Left ventricle myocardium inferior (tissue), 1 donor: Measurements from ENCODE around the gene ANKRD40CL. TPM values are rescaled to one million over a fixed set of nuclear protein-coding genes. Genes with fewer than 3 reads are reported as not detected.

Source experiments
- DNase-seq: peaks from one replicate; pipeline ENCODE4 v3.0.0-alpha.2; 2020
- H3K27ac ChIP-seq: fragments of 200-600 bp; replicated peaks from 2 replicates; pipeline ENCODE4 v1.8.0; 2021
- H3K27me3 ChIP-seq: fragments of 200-600 bp; 2 replicates; pipeline ENCODE4 v1.8.0; 2021; ENCODE audit warnings: low read depth
- H3K36me3 ChIP-seq: fragments of 200-600 bp; 2 replicates; pipeline ENCODE4 v1.8.0; 2021
- H3K4me1 ChIP-seq: fragments of 200-600 bp; 2 replicates; pipeline ENCODE4 v1.8.0; 2021
- H3K4me3 ChIP-seq: fragments of 200-600 bp; 2 replicates; pipeline ENCODE4 v1.8.0; 2021; ENCODE audit warnings: mild to moderate bottlenecking, moderate library complexity
- H3K9me3 ChIP-seq: fragments of 200-600 bp; replicated peaks from 2 replicates; pipeline ENCODE4 v1.8.0; 2021
- CTCF ChIP-seq: fragments of 200-600 bp; IDR thresholded peaks from 2 replicates; pipeline ENCODE4 v1.8.0; 2021; ENCODE audit warnings: antibody characterized with exemption, mild to moderate bottlenecking, borderline replicate concordance
- intact Hi-C: fragments of 100-400 bp; cut with micrococcal nuclease; formaldehyde crosslinking; loops from one replicate; pipeline ENCODE4 v1.11.0; 2022
- total RNA-seq: library from RNA; stranded (reverse); fragmentation: NEBNext Ultra II Directional; extraction: Animal tissue kit (Norgen Biotek cat#: 25700); gene quantifications from one replicate; pipeline ENCODE4 v1.2.1, GENCODE V29; 2021
- donor health status: DM: no; HTN: yes; CAD: no; lungs with severe emphysema.

Gene ANKRD40CL
- total RNA-seq, 1 donor from 2014 or later = not detected

GRCh38 chr17:50787106-50787505, 19.8 kb upstream of the ANKRD40CL start:
- Histone ChIP-seq H3K27ac (no peak overlapping the region), H3K36me3 (no peaks in the 10 kb centered on the region), H3K9me3 (no peaks in the 10 kb centered on the region), H3K4me1 (peaks cover 12% of the 10 kb centered on the region), H3K27me3 (no peaks in the 10 kb centered on the region), H3K4me3 (no peak overlapping the region)
- intact Hi-C loops = loop anchor here (10.0 kb wide), 1 partner anchor 168 kb away; no protein-coding TSS in a partner anchor
- DNase-seq = no peak
- TF ChIP-seq CTCF = no peak

- no peaks in the 10 kb centered on the region for H3K36me3 ChIP-seq
- peaks cover 12% of the 10 kb centered on the region for H3K4me1 ChIP-seq
- intact Hi-C loops = loop anchor here (2.0 to 10.0 kb wide), 2 partner anchors 57 to 169 kb away; no protein-coding TSS in a partner anchor
- no peak for TF ChIP-seq CTCF
- no peak for DNase-seq
- H3K4me3 ChIP-seq = no peak overlapping the region
- peak overlapping the region; percentile 46 for H3K27ac ChIP-seq
- H3K27me3 ChIP-seq = peaks cover 5% of the 10 kb centered on the region
- no peaks in the 10 kb centered on the region for H3K9me3 ChIP-seq
These were observed 18.7 kb upstream of the ANKRD40CL start for GRCh38 chr17:50785946-50786570.

- DNase-seq = no peak
- H3K9me3 ChIP-seq = no peaks in the 10 kb centered on the region
- H3K4me1 ChIP-seq = peaks cover 12% of the 10 kb centered on the region
- no peaks in the 10 kb centered on the region for H3K36me3 ChIP-seq
- no peak for TF ChIP-seq CTCF
- no peak overlapping the region for H3K27ac ChIP-seq
- intact Hi-C loops = loop anchor here (2.0 to 10.0 kb wide), 2 partner anchors 58 to 170 kb away; no protein-coding TSS in a partner anchor
- no peak overlapping the region for H3K4me3 ChIP-seq
- H3K27me3 ChIP-seq = peaks cover 5% of the 10 kb centered on the region
These were observed 17.8 kb upstream of the ANKRD40CL start for GRCh38 chr17:50785126-50785525.

- no peak for TF ChIP-seq CTCF
- Histone ChIP-seq H3K27me3 (peaks cover 5% of the 10 kb centered on the region), H3K9me3 (no peaks in the 10 kb centered on the region), H3K4me1 (peaks cover 12% of the 10 kb centered on the region), H3K4me3 (no peak overlapping the region), H3K36me3 (no peaks in the 10 kb centered on the region), H3K27ac (no peak overlapping the region)
- intact Hi-C loops = loop anchor here (2.0 to 10.0 kb wide), 2 partner anchors 59 to 171 kb away; no protein-coding TSS in a partner anchor
- DNase-seq = no peak
These were observed 16.6 kb upstream of the ANKRD40CL start for GRCh38 chr17:50783905-50784304.

- H3K27ac ChIP-seq = no peak overlapping the region
- peak; percentile 98 for TF ChIP-seq CTCF
- intact Hi-C loops = loop anchor here (10.0 kb wide), 1 partner anchor 172 kb away; no protein-coding TSS in a partner anchor
- no peaks in the 10 kb centered on the region for H3K9me3 ChIP-seq
- peak; percentile 84 for DNase-seq
- no peak overlapping the region for H3K4me3 ChIP-seq
- H3K4me1 ChIP-seq = peaks cover 12% of the 10 kb centered on the region
- peaks cover 5% of the 10 kb centered on the region for H3K27me3 ChIP-seq
- H3K36me3 ChIP-seq = no peaks in the 10 kb centered on the region
These were observed 15.9 kb upstream of the ANKRD40CL start for GRCh38 chr17:50783193-50783660.
